BLaER1 (cell line): ENCODE measurements around the gene MGRN1.

Experiments used
- H3K27ac ChIP-seq: shearing (Covaris generic); formaldehyde crosslinking; 2 replicates; pipeline ENCODE4 v1.8.1; 2022
- H3K27me3 ChIP-seq: shearing (Covaris generic); formaldehyde crosslinking; 2 replicates; pipeline ENCODE4 v1.8.1; 2022
- H3K36me3 ChIP-seq: shearing (Covaris generic); formaldehyde crosslinking; 2 replicates; pipeline ENCODE4 v1.8.1; 2022
- H3K4me1 ChIP-seq: shearing (Covaris generic); formaldehyde crosslinking; 2 replicates; pipeline ENCODE4 v1.8.1; 2022
- H3K4me2 ChIP-seq: shearing (Covaris generic); formaldehyde crosslinking; 2 replicates; pipeline ENCODE4 v1.8.1; 2022
- H3K4me3 ChIP-seq: shearing (Covaris generic); formaldehyde crosslinking; 2 replicates; pipeline ENCODE4 v1.8.1; 2022
- H3K9ac ChIP-seq: shearing (Covaris generic); formaldehyde crosslinking; 2 replicates; pipeline ENCODE4 v1.8.1; 2022
- H3K9me3 ChIP-seq: shearing (Covaris generic); formaldehyde crosslinking; 2 replicates; pipeline ENCODE4 v1.8.1; 2022
- H4K20me1 ChIP-seq: shearing (Covaris generic); formaldehyde crosslinking; 2 replicates; pipeline ENCODE4 v1.8.1; 2022
- Cebpa-rat ChIP-seq: shearing (Covaris generic); IDR thresholded peaks from 2 replicates; pipeline ENCODE4 v1.8.1; 2022

The MGRN1 gene

DNA sequence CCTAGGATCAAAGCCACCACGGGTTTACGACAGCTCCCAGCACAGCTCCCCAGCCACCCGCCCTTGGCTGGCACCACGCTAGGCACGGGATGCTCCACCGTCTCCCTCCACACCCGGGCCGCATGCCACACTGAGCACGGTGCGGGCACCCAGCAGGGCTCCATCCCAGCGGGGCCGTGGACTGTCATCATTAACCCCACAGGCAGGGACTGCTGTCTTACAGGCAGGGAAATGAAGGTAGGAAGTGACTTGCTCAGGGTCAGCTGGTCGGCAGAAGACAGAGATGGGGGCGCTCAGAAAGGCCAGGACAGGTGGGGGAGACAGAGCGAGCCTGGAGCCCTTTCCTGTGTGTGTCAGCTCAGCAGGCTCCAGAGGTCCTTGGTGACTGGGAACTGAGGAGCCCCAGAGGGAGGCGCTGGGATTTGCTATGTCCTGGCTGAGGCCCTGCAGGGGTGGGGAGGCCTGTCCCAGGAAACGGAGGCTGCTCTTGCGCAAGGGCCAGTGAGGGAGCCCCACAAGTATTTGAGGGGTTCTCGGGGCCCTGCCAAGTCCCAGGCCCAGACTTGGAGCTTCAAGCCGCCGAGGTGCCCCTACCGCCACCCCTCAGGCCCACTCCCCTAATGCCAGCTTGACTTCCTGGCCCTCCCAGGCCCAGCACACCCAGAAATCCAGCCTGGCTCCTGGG lies 13.1 kb upstream of the MGRN1 start:
- no peak overlapping the region for H3K27ac ChIP-seq
- H3K27me3 ChIP-seq: no peaks in the 10 kb centered on the region
- peak overlapping the region; percentile 36; the same call in 1 of the 2 replicates for H3K4me2 ChIP-seq
- peaks cover 63% of the 10 kb centered on the region for H3K4me1 ChIP-seq
- no peak for TF ChIP-seq Cebpa-rat
- H3K9me3 ChIP-seq: no peaks in the 10 kb centered on the region
- H3K9ac ChIP-seq: 0 out of 2 replicates have a peak overlapping the region, but pooled peaks have one; percentile 34
- peaks cover 39% of the 10 kb centered on the region for H3K36me3 ChIP-seq
- peaks cover 75% of the 10 kb centered on the region for H4K20me1 ChIP-seq
- no peak overlapping the region for H3K4me3 ChIP-seq

DNA sequence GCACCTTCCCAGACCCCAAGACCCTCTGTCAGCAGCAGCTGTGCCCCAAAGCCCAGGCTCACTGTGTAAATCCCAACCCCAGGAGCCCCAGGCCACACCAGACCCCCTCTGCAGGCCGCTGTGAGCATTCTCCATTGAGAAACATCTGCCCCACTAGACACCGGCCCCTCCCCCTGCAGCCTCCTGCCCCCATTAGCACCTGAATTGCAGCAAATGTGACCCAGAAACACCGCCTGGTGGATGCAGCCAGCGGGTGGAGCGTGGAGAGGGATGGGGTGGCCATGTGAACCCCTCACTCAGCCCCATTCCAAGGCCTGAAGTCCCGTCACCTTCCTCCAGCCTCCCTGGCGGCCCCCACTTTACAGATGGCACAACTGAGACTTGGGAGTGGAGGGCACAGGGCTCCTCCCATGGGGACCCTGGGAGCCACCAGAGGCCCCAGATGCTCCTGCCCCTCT lies 12.1 kb upstream of the MGRN1 start:
- H4K20me1 ChIP-seq: peaks cover 65% of the 10 kb centered on the region
- no peak for TF ChIP-seq Cebpa-rat
- H3K27me3 ChIP-seq: no peaks in the 10 kb centered on the region
- peak overlapping the region; percentile 99 for H3K4me2 ChIP-seq
- H3K9ac ChIP-seq: 0 out of 2 replicates have a peak overlapping the region, but pooled peaks have one; percentile 93
- H3K4me1 ChIP-seq: peaks cover 73% of the 10 kb centered on the region
- H3K36me3 ChIP-seq: peaks cover 29% of the 10 kb centered on the region
- H3K9me3 ChIP-seq: no peaks in the 10 kb centered on the region
- H3K27ac ChIP-seq: no peak overlapping the region
- H3K4me3 ChIP-seq: 0 out of 2 replicates have a peak overlapping the region, but pooled peaks have one; percentile 95

DNA sequence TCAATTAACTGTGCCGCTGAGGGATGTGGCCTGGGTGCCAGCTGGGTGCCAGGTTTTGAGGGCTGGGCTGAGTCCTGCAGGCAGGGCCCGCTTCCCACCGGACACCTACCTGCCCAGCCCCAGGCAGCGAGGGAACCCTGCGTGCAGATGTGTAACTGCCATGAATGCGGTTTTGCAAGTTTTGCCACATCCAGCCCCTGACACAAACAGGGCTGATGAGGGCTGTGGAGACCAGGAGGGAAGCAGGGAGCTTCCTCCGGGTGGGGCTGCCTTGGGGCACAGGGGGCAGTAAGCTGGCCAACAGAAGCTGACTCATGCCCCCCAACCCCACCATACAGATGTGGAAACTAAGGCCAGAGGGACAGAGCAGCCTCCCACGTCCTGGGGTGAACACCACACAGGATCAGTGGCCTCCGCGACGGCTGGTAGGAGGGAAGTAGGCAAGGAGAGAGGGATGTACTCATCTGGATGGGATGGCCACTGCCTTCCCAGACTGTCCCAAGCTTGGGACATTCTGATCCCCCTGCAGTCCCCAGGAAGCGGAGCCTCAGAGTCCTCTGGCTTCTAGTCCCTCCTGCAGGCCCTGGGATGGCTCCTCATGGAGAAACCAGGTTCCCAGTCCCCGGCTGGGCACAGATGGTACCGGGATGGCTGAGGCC lies 11.5 kb upstream of the MGRN1 start:
- Histone ChIP-seq H3K9me3 (no peaks in the 10 kb centered on the region), H3K36me3 (peaks cover 23% of the 10 kb centered on the region), H3K4me1 (peaks cover 71% of the 10 kb centered on the region), H3K9ac (peak overlapping the region; percentile 93), H3K4me3 (peak overlapping the region; percentile 95), H4K20me1 (peaks cover 59% of the 10 kb centered on the region), H3K4me2 (peak overlapping the region; percentile 99), H3K27ac (peak overlapping the region; percentile 92), H3K27me3 (no peaks in the 10 kb centered on the region)
- TF ChIP-seq Cebpa-rat: no peak

- Histone ChIP-seq H3K9ac (peak overlapping the region; percentile 93), H4K20me1 (peaks cover 53% of the 10 kb centered on the region), H3K36me3 (peaks cover 16% of the 10 kb centered on the region), H3K27me3 (no peaks in the 10 kb centered on the region), H3K9me3 (no peaks in the 10 kb centered on the region), H3K4me3 (peak overlapping the region; percentile 95), H3K4me2 (peak overlapping the region; percentile 99), H3K4me1 (peaks cover 65% of the 10 kb centered on the region), H3K27ac (peak overlapping the region; percentile 92)
- TF ChIP-seq Cebpa-rat: no peak
These were observed 10.7 kb upstream of the MGRN1 start for GRCh38 chr16:4613636-4614570.

DNA sequence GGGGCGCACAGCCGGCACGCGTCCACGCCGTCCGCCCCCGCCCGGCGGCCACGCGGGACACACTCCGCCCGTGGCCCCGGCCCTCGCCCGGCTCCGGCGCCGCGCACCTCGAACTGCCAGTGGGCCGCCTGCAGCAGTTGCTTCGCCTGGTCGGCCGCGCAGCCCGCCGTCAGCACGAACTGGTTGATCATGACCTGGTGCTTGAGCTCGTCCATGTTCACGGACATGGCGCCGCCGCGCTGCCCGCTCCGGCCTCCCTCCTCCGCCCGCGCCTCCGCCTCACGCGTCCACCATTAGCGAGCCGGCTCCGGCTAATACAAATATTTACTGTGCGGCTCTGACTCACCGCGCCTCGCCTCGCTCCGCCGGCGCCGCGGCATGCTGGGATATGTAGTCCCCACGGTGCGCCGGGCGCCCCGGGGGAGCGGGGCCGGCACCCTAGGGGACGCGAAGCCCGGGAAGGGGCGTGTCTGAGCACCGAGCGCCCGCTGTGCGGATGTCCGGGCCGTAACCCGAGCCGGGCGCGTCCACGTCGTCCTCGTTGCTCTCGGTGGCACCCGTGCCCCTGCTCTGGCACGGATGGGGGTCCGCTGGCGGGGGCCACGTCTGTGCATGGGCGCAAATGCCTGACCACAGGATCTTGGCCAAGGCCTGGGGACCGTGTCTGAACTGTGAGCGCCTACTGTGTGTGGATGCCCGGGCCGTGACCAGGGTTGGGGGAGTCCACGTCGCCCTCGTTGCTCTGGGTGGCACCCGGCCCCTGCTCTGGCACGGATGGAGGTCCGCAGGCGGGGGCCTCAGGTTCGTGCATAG lies 9.8 kb upstream of the MGRN1 start, which contains the start of gene UBALD1:
TSS of gene UBALD1 (minus strand) at position 318 of the 813 bp plus-strand sequence. CDS start at position 227, 91 bp downstream.
- peak within 1 kb of the TSS; percentile 99 for H3K4me2 ChIP-seq
- H3K27me3 ChIP-seq: no peaks in the 10 kb centered on the region
- H3K27ac ChIP-seq: peak within 1 kb of the TSS; percentile 92
- H4K20me1 ChIP-seq: peaks cover 45% of the 10 kb centered on the region
- H3K4me1 ChIP-seq: peaks cover 65% of the 10 kb centered on the region
- peaks cover 8% of the 10 kb centered on the region for H3K36me3 ChIP-seq
- peak within 1 kb of the TSS; percentile 93 for H3K9ac ChIP-seq
- H3K4me3 ChIP-seq: peak within 1 kb of the TSS; percentile 95
- TF ChIP-seq Cebpa-rat: no peak
- H3K9me3 ChIP-seq: no peaks in the 10 kb centered on the region

DNA sequence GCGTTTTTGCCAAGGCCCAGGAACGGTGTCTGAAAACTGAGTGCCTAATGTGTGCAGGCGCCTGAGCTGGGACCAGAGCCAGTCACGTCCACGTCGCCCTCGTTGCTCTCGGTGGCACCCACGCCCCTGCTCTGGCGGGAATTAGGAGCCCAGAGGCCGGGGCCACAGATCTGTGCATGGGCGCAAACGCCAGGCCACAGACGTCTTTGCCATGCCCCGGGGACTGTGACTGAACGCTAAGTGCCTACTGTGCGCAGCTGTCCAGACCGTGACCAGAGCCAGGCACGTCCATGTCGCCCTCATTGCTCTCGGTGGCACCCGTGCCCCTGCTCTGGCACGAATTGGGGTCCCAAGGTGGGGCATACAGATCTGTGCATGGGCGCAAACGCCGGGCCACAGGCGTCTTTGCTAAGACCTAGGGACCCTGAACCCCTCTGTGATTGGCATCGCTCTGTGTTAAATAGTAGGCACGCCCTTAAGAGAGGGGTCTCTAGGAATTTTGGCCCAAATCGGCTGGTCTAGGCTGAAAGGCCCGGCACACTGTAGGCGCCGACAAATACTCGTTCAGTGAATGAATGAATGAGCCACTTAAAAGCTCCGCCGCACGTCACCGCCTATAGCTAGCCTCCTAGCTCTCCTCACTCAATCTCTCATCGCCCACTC lies 9.1 kb upstream of the MGRN1 start:
- H3K4me1 ChIP-seq: peaks cover 58% of the 10 kb centered on the region
- peak overlapping the region; percentile 99 for H3K4me2 ChIP-seq
- peaks cover under 1% of the 10 kb centered on the region for H3K36me3 ChIP-seq
- no peaks in the 10 kb centered on the region for H3K27me3 ChIP-seq
- H3K9ac ChIP-seq: peak overlapping the region; percentile 93; the same call in 1 of the 2 replicates
- TF ChIP-seq Cebpa-rat: no peak
- H3K27ac ChIP-seq: peak overlapping the region; percentile 92
- H4K20me1 ChIP-seq: peaks cover 37% of the 10 kb centered on the region
- H3K4me3 ChIP-seq: peak overlapping the region; percentile 95
- H3K9me3 ChIP-seq: no peaks in the 10 kb centered on the region

GRCh38 chr16:4616047-4616811 lies 8.4 kb upstream of the MGRN1 start:
- H4K20me1 ChIP-seq: peaks cover 30% of the 10 kb centered on the region
- TF ChIP-seq Cebpa-rat: no peak

DNA sequence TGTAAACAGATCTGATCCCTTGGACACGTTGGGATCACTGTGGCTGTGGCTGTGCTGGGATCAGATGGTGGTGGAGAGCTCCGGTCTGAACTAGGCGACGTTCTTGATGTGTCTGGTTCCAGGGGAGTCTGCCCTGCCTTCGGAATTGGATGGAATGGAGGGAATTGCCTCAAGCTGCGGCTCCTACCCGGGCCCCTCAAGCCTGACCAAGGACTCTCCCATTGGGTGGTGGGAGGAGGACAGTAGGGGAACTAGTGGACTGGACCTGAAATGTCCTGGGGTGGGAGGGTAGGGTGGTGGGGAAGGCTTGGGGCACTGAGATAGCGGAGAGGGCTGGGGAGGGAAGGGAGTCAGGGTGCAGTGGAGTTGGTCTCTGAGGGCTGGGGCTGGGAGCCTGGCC lies 6.7 kb upstream of the MGRN1 start:
- H3K4me2 ChIP-seq: no peak overlapping the region
- peaks cover 14% of the 10 kb centered on the region for H4K20me1 ChIP-seq
- H3K27ac ChIP-seq: no peak overlapping the region
- H3K27me3 ChIP-seq: no peaks in the 10 kb centered on the region
- no peak overlapping the region for H3K4me3 ChIP-seq
- H3K4me1 ChIP-seq: peaks cover 37% of the 10 kb centered on the region
- no peak for TF ChIP-seq Cebpa-rat
- H3K36me3 ChIP-seq: no peaks in the 10 kb centered on the region
- H3K9ac ChIP-seq: no peak overlapping the region
- no peaks in the 10 kb centered on the region for H3K9me3 ChIP-seq

More at GRCh38 chr16:4616047-4616811, 8.4 kb upstream of the MGRN1 start:
- peak overlapping the region; percentile 92 for H3K27ac ChIP-seq
- peak overlapping the region; percentile 99 for H3K4me2 ChIP-seq
- H3K36me3 ChIP-seq: no peaks in the 10 kb centered on the region
- no peaks in the 10 kb centered on the region for H3K27me3 ChIP-seq
- H3K9me3 ChIP-seq: no peaks in the 10 kb centered on the region
- peak overlapping the region; percentile 93 for H3K9ac ChIP-seq
- H3K4me1 ChIP-seq: peaks cover 51% of the 10 kb centered on the region
- H3K4me3 ChIP-seq: peak overlapping the region; percentile 95
